ENCODE measurements around the gene ST14. TPM values are rescaled to one million over a fixed set of nuclear protein-coding genes. Genes with fewer than 3 reads are reported as not detected.

The ST14 gene
- total RNA-seq, 4 donors from 2014 or later: 71.9 to 109 (median 84.6) TPM

DNA sequence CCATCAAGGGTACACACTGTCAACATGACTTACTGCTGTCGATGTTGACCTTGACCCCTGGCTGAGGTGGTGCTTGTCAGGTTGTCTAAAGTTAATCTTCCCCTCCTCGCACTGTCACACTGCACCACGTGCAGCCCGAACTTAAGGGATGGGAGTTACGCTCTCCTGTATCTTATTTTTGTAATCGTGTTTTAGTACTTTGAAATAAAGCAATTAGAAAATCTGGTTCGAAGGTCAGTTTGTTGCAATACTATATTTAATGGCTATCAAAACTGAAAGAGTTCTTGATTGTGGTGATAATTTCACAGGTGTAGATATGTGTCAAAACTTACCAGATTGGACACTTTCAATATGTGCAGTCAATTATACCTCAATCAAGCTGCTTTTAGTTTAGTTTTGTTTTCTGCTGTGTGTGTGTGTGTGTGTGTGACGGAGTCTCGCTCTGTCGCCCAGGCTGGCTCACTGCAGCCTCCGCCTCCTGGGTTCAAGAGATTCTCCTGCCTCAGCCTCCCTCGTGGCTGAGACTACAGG, 10.7 kb upstream of the ST14 start:
- no peaks in the 10 kb centered on the region for H3K9me3 ChIP-seq
- H3K4me1 ChIP-seq: peaks cover 18% of the 10 kb centered on the region
- H3K36me3 ChIP-seq: peaks cover 18% of the 10 kb centered on the region
- DNase-seq (ENCODE audit: low spot score in 2 of 2): no peak
- 98% methylated on average over 12 of the region's 12 CpGs for WGBS
- no peak overlapping the region for H3K4me3 ChIP-seq
- TF ChIP-seq POLR2A (IDR thresholded peaks at IDR 0.05): no peak
- TF ChIP-seq, protein P1, sequence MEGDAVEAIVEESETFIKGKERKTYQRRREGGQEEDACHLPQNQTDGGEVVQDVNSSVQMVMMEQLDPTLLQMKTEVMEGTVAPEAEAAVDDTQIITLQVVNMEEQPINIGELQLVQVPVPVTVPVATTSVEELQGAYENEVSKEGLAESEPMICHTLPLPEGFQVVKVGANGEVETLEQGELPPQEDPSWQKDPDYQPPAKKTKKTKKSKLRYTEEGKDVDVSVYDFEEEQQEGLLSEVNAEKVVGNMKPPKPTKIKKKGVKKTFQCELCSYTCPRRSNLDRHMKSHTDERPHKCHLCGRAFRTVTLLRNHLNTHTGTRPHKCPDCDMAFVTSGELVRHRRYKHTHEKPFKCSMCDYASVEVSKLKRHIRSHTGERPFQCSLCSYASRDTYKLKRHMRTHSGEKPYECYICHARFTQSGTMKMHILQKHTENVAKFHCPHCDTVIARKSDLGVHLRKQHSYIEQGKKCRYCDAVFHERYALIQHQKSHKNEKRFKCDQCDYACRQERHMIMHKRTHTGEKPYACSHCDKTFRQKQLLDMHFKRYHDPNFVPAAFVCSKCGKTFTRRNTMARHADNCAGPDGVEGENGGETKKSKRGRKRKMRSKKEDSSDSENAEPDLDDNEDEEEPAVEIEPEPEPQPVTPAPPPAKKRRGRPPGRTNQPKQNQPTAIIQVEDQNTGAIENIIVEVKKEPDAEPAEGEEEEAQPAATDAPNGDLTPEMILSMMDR (IDR thresholded peaks at IDR 0.05): no peak
- TF ChIP-seq EP300 (IDR thresholded peaks at IDR 0.05): no peak
- TF ChIP-seq POLR2AphosphoS5 (IDR thresholded peaks at IDR 0.05): no peak
- no peak overlapping the region for H3K27ac ChIP-seq
- H3K27me3 ChIP-seq: no peaks in the 10 kb centered on the region

DNA sequence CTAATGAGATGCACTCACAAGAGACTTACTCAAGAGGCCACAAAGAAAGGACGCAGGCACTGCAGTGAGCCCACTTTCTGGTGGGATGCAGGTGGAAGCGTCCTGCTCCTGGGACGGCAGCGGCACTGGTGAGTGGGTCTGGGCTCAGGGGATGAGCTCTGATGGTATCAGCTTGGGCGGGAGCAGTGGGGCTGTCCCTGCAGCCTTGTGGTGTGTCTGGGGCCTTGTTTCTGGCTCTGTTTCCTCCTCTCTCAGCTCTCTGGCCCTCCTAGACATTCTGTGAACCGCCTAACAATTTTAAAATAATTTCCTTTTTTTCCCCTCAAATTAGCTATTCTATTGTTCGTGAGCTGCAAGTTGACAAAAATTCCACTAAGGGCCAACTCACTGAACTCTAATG, 8.8 kb upstream of the ST14 start:
- Histone ChIP-seq H3K36me3 (no peaks in the 10 kb centered on the region), H3K4me3 (no peak overlapping the region), H3K4me1 (peaks cover 14% of the 10 kb centered on the region), H3K9me3 (no peaks in the 10 kb centered on the region), H3K27ac (no peak overlapping the region), H3K27me3 (no peaks in the 10 kb centered on the region)
- DNase-seq (ENCODE audit: low spot score in 2 of 2): no peak
- 90% methylated on average over 7 of the region's 7 CpGs for WGBS
- TF ChIP-seq, protein P1 (IDR thresholded peaks at IDR 0.05): no peak
- TF ChIP-seq POLR2AphosphoS5 (IDR thresholded peaks at IDR 0.05) (no peak), EP300 (IDR thresholded peaks at IDR 0.05) (no peak), POLR2A (IDR thresholded peaks at IDR 0.05) (no peak)

DNA sequence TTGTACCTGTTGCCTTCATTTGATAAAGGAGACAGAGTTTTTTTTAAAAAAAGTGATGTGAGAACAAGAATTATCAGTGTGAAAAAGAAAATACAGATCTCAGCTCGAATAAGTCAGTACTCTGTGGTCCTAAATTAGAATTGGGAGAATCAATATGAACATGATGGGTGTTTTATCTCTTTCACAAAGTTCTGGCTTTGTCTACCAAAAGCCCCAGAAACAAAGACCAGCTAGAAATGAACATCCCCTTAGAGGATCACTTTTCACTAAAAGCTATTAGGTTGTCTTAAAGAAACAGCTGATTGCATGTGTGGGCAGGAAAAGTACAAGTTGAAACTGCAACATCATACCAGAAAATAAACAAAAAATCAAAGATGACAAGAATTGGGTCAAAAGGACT, 8.4 kb upstream of the ST14 start:
- DNase-seq (ENCODE audit: low spot score in 2 of 2): no peak
- 94% methylated on average over 1 of the region's 1 CpG for WGBS
- Histone ChIP-seq H3K9me3 (no peaks in the 10 kb centered on the region), H3K4me3 (no peak overlapping the region), H3K4me1 (peaks cover 11% of the 10 kb centered on the region), H3K36me3 (no peaks in the 10 kb centered on the region), H3K27me3 (no peaks in the 10 kb centered on the region), H3K27ac (no peak overlapping the region)
- no peak for TF ChIP-seq POLR2AphosphoS5 (IDR thresholded peaks at IDR 0.05)
- TF ChIP-seq, protein P1 (IDR thresholded peaks at IDR 0.05): no peak
- TF ChIP-seq EP300 (IDR thresholded peaks at IDR 0.05): no peak
- no peak for TF ChIP-seq POLR2A (IDR thresholded peaks at IDR 0.05)

DNA sequence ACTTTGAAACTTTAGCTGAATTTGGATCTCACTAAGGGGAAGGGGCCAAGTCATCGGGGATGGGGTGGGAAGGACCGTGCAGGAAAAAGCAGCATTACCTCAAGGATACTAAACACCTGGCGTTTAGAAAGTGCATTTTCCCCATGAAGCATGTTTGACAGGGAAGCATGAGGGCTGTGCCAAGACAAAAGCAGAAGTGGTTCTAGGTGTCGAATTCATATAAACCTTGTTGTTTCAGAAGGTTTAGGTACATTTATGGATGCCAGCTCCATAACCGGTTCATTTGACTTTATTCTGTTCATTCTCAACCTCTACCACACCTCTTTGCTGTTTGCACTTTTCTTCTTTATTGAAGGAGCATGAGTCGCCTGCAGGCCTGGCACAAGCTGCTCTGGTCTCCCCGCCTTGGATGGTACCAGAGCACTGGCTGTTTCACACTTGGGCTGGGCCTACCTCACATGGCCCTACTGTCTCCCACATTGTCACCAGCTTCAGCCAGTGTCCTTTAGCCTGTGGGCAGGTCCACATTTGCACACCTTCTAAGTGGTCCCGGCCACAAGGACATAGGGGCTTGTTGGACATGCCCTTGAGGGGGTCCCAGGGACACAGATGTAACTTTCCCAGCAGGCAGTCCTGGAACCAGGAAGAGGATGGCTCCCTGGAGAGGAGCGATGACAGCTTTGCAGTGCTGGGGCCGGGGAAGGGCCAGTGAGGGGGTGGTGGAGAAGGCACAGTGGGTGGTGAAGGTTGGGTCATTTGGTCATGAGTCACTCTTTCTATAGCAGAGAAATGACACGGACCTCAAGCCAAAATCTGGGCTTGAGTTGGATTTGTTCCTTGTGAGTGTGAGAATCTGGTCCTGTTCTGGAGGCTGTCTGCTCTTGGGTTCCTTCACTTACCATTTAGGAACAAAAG, 3.2 kb upstream of the ST14 start:
- Histone ChIP-seq H3K4me3 (no peak overlapping the region), H3K27me3 (peaks cover 7% of the 10 kb centered on the region), H3K36me3 (no peaks in the 10 kb centered on the region), H3K27ac (no peak overlapping the region), H3K9me3 (no peaks in the 10 kb centered on the region), H3K4me1 (peaks cover 30% of the 10 kb centered on the region)
- no peak for DNase-seq (ENCODE audit: low spot score in 2 of 2)
- 58% methylated on average over 11 of the region's 11 CpGs for WGBS
- TF ChIP-seq POLR2A (IDR thresholded peaks at IDR 0.05) (no peak), POLR2AphosphoS5 (IDR thresholded peaks at IDR 0.05) (no peak), EP300 (IDR thresholded peaks at IDR 0.05) (no peak)
- TF ChIP-seq, protein P1 (IDR thresholded peaks at IDR 0.05): no peak

DNA sequence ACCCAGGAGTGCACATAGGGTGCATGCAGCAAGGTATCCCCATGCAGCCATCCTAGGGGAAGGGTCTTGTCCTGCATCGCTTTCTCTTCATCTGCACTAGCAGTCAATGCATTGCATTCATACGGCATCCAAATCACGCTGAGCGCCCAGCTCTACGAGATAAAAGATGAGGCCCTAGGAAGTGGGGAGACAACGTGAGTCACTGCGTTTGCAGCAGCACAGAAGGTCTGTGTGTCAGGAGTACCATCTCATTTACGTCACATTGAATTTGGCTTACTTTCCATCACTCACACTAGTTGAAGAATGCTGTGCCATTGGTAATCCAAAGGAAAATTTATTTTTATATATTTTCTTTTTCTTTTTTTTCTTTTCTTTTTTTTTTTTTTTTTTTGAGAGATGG, 2.5 kb upstream of the ST14 start:
- 86% methylated on average over 8 of the region's 8 CpGs for WGBS
- TF ChIP-seq POLR2AphosphoS5 (IDR thresholded peaks at IDR 0.05) (no peak), POLR2A (IDR thresholded peaks at IDR 0.05) (no peak), EP300 (IDR thresholded peaks at IDR 0.05) (no peak)
- TF ChIP-seq, protein P1 (IDR thresholded peaks at IDR 0.05): no peak
- no peak for DNase-seq (ENCODE audit: low spot score in 2 of 2)
- Histone ChIP-seq H3K4me1 (peaks cover 37% of the 10 kb centered on the region), H3K4me3 (no peak overlapping the region), H3K27me3 (peaks cover 12% of the 10 kb centered on the region), H3K36me3 (no peaks in the 10 kb centered on the region), H3K9me3 (no peaks in the 10 kb centered on the region), H3K27ac (no peak overlapping the region)
